ENCODE data around the gene NTSR1.

- TF ChIP-seq CTCF (IDR thresholded peaks at IDR 0.05) (no peak), REST (IDR thresholded peaks at IDR 0.05; ENCODE audit: insufficient read depth in 1 of 2, low read depth in 2 of 2, low read length in 1 of 2) (no peak), TCF7L2 (IDR thresholded peaks at IDR 0.05; ENCODE audit: low read depth, low read length) (no peak), SIN3A (IDR thresholded peaks at IDR 0.05; ENCODE audit: borderline replicate concordance, insufficient read depth, low read depth, low read length) (no peak), POLR2AphosphoS5 (IDR thresholded peaks at IDR 0.05; ENCODE audit: low read depth, low read length) (no peak)
Observed at GRCh38 chr20:62721511-62722370, 13.1 kb downstream of the NTSR1 start.

Measured in Panc1 (cell line).